B cell (primary cell): Measurements from ENCODE around the gene SPSB3. TPM values are rescaled to one million over a fixed set of nuclear protein-coding genes. Genes with fewer than 3 reads are reported as not detected.
A peak's percentile ranks its signal among the peaks of the same experiment; 100 is the strongest.

Experiments used
- ATAC-seq: fragments of 200-7000 bp; cut with Tn5 transposase; one replicate; pipeline ENCODE4 v1.10.0; 2021; ENCODE audit warnings: low read depth, mild to moderate bottlenecking, moderate number of reproducible peaks, moderate library complexity
- CTCF ChIA-PET: fragments of 350-600 bp; sonication (Branson Sonifier 250); formaldehyde crosslinking; loops from one replicate; lab custom pipeline; 2021; ENCODE audit warnings: antibody characterized with exemption, inconsistent platforms; lab: Charles Lee
- POLR2A ChIA-PET: fragments of 350-600 bp; sonication (Branson Sonifier 250); formaldehyde crosslinking; loops from one replicate; lab custom pipeline; 2021; ENCODE audit warnings: antibody characterized with exemption; lab: Charles Lee
- DNase-seq: peaks from one replicate; pipeline ENCODE4 v3.0.0; 2013
- H2AFZ ChIP-seq: 2 replicates; pipeline ENCODE4 v1.6.1; 2012; ENCODE audit warnings: mild to moderate bottlenecking, low read depth, low read length; ENCODE audit not compliant: insufficient read depth, poor library complexity, severe bottlenecking
- H3K27ac ChIP-seq, 2 donors: 1 replicate in 1 of 2; 2 replicates in 1 of 2; pipeline ENCODE4 v1.5.1; 2012 to 2013; ENCODE audit warnings: low read length in 2 of 2, mild to moderate bottlenecking in 2 of 2, moderate library complexity in 1 of 2
- H3K27me3 ChIP-seq, 4 experiments: fragments of 200-600 bp in 1 of 4; sonication (generic) in 1 of 4; replicated peaks in 1 of 4; 1 replicate in 2 of 4; 2 replicates in 2 of 4; pipeline versions ENCODE4 v1.6.1 to v1.7.0; 2013 to 2016; ENCODE audit warnings: low read length in 3 of 4, mild to moderate bottlenecking in 2 of 4, mixed read lengths in 1 of 4, moderate library complexity in 1 of 4; ENCODE audit not compliant: insufficient read depth in 4 of 4, control insufficient read depth in 3 of 4; ENCODE audit errors: control extremely low read depth in 1 of 4
- H3K36me3 ChIP-seq, 2 experiments: replicated peaks in 1 of 2; 1 replicate in 1 of 2; 2 replicates in 1 of 2; pipeline versions ENCODE4 v1.6.1 to v1.7.1; 2013; ENCODE audit warnings: low read length in 1 of 2; ENCODE audit not compliant: insufficient read depth in 2 of 2, control insufficient read depth in 1 of 2; ENCODE audit errors: control extremely low read depth in 1 of 2, extremely low read depth in 1 of 2
- H3K4me1 ChIP-seq, 2 donors: fragments of 200-600 bp in 1 of 2; sonication (generic) in 1 of 2; 1 replicate in 1 of 2; 2 replicates in 1 of 2; pipeline versions ENCODE4 v1.5.1 to v1.6.1; 2013 to 2017; ENCODE audit warnings: low read length in 2 of 2; ENCODE audit not compliant: control insufficient read depth in 2 of 2, insufficient read depth in 2 of 2
- H3K4me2 ChIP-seq: replicated peaks from 2 replicates; pipeline ENCODE3; 2012; ENCODE audit warnings: mild to moderate bottlenecking, low read depth, low read length; ENCODE audit not compliant: poor library complexity, severe bottlenecking
- H3K4me3 ChIP-seq, 5 experiments: fragments of 200-600 bp in 1 of 5; sonication (generic) in 1 of 5; 1 replicate in 3 of 5; 2 replicates in 2 of 5; pipeline versions ENCODE4 v1.5.1 to v1.7.0; 2011 to 2016; ENCODE audit warnings: low read length in 4 of 5, mild to moderate bottlenecking in 4 of 5, low read depth in 2 of 5, control low read depth in 1 of 5, moderate library complexity in 1 of 5; ENCODE audit not compliant: insufficient read depth in 1 of 5; ENCODE audit errors: control extremely low read depth in 1 of 5, extremely low read depth in 1 of 5
- H3K79me2 ChIP-seq: fragments of 200-600 bp; sonication (generic); one replicate; pipeline ENCODE4 v1.6.0; 2016; ENCODE audit warnings: low read length; ENCODE audit not compliant: control insufficient read depth, insufficient read depth
- H3K9ac ChIP-seq: fragments of 200-600 bp; sonication (generic); 2 replicates; pipeline ENCODE4 v1.6.1; 2017; ENCODE audit warnings: mild to moderate bottlenecking, low read length, moderate library complexity
- H3K9me3 ChIP-seq, 3 donors: one replicate each; pipeline versions ENCODE4 v1.6.1 to v1.7.1; 2013; ENCODE audit warnings: low read length in 2 of 3; ENCODE audit not compliant: control insufficient read depth in 2 of 3, insufficient read depth in 1 of 3; ENCODE audit errors: control extremely low read depth in 1 of 3
- H4K20me1 ChIP-seq: 2 replicates; pipeline ENCODE4 v1.6.0; 2012; ENCODE audit warnings: mild to moderate bottlenecking, low read length; ENCODE audit not compliant: insufficient read depth, control insufficient read depth, poor library complexity, severe bottlenecking
- H3K27ac Mint-ChIP-seq: one replicate; pipeline ENCODE4 v1.8.0; 2021; ENCODE audit warnings: mixed read lengths
- H3K27me3 Mint-ChIP-seq: one replicate; pipeline ENCODE4 v1.8.0; 2021; ENCODE audit warnings: mixed read lengths
- H3K4me1 Mint-ChIP-seq: one replicate; pipeline ENCODE4 v1.8.0; 2021; ENCODE audit warnings: mixed read lengths
- H3K4me3 Mint-ChIP-seq: one replicate; pipeline ENCODE4 v1.8.0; 2021; ENCODE audit warnings: mixed read lengths
- H3K9me3 Mint-ChIP-seq: one replicate; pipeline ENCODE4 v1.8.0; 2022; ENCODE audit warnings: mixed read lengths; ENCODE audit not compliant: insufficient read depth
- CTCF ChIP-seq: fragments of 200-600 bp; IDR thresholded peaks from one replicate; pipeline ENCODE4 v1.8.0; 2022; ENCODE audit warnings: antibody characterized with exemption, mild to moderate bottlenecking
- EZH2 ChIP-seq: IDR thresholded peaks from 2 replicates; pipeline ENCODE4 v1.6.1; 2012; ENCODE audit warnings: borderline replicate concordance, low read depth, mild to moderate bottlenecking, moderate library complexity, low read length; ENCODE audit not compliant: insufficient read depth, poor library complexity, severe bottlenecking
- WGBS: methylation state at CpG from one replicate; pipeline ENCODE4 v1.1.5; 2013; ENCODE audit warnings: missing lambda C conversion rate; ENCODE audit not compliant: insufficient coverage; 5-methylcytosine and 5-hydroxymethylcytosine counted together
- intact Hi-C: fragments of 100-400 bp; cut with micrococcal nuclease; formaldehyde crosslinking; loops from one replicate; pipeline ENCODE4 v1.10.0; 2022
- polyA plus RNA-seq: library from polyadenylated mRNA; depleted of rRNA; stranded (reverse); fragments of >200 nt; gene quantifications from 2 replicates; pipeline ENCODE4 v1.2.3, GENCODE V29; 2012
- total RNA-seq, 2 donors: library from RNA; stranded (reverse); fragments of 120-200 nt in 1 of 2; gene quantifications; 1 replicate in 1 of 2; 2 replicates in 1 of 2; pipeline versions ENCODE4 v1.2.3 to v1.2.4, GENCODE V29; 2013 to 2022

Gene SPSB3
- total and polyA plus RNA-seq, 2 donors (not counting 1 experiment from before 2014, with no cell fraction given) = 91.2 to 264 TPM

DNA sequence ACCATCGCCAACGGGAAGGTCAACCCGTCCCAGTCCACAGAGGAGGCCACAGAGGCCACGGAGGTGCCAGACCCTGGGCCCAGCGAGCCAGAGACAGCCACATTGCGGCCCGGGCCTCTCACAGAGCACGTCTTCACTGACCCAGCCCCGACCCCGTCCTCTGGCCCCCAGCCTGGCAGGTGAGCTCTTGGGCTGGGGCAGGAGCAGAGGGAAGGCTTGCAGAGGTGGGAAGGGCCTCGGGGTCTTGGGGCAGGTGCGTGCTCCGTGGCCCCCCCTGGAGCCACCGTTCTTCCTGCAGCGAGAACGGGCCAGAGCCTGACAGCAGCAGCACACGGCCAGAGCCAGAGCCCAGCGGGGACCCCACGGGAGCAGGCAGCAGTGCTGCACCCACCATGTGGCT lies 16.1 kb downstream of the SPSB3 start:
- H3K9me3 Mint-ChIP-seq = no peaks in the 10 kb centered on the region
- POLR2A ChIA-PET = no interaction called here
- peaks cover 0 to 66% of the 10 kb centered on the region in 2 experiments for H3K36me3 ChIP-seq
- no peak for DNase-seq
- H3K9ac ChIP-seq = no peak overlapping the region
- H3K4me2 ChIP-seq = no peak overlapping the region
- TF ChIP-seq CTCF = no peak
- TF ChIP-seq EZH2 = no peak
- no peaks in the 10 kb centered on the region for H3K27me3 ChIP-seq
- no peak overlapping the region for H3K4me3 ChIP-seq
- peak overlapping the region; percentile 10 for H3K27ac Mint-ChIP-seq
- H3K27me3 Mint-ChIP-seq = no peaks in the 10 kb centered on the region
- 95% methylated on average over 19 of the region's 19 CpGs for WGBS
- H2AFZ ChIP-seq = no peak overlapping the region
- no peak for ATAC-seq
- intact Hi-C loops = no loop called here
- peaks cover 5 to 9% of the 10 kb centered on the region in 2 donors for H3K4me1 ChIP-seq
- no peaks in the 10 kb centered on the region for H3K79me2 ChIP-seq
- peaks cover 0 to 4% (median 0%) of the 10 kb centered on the region in 3 donors for H3K9me3 ChIP-seq
- CTCF ChIA-PET = no interaction called here
- peaks cover 5% of the 10 kb centered on the region for H3K4me1 Mint-ChIP-seq
- no peak overlapping the region for H3K4me3 Mint-ChIP-seq
- no peak overlapping the region for H3K27ac ChIP-seq
- H4K20me1 ChIP-seq = peaks cover 18% of the 10 kb centered on the region

- Mint-ChIP-seq H3K9me3 (no peaks in the 10 kb centered on the region), H3K27ac (peak overlapping the region; percentile 10), H3K4me3 (no peak overlapping the region), H3K4me1 (peaks cover 5% of the 10 kb centered on the region), H3K27me3 (no peaks in the 10 kb centered on the region)
- Histone ChIP-seq H3K36me3 (peaks cover 0 to 70% of the 10 kb centered on the region in 2 experiments), H3K9ac (no peak overlapping the region), H3K4me1 (peaks cover 5 to 9% of the 10 kb centered on the region in 2 donors), H3K27me3 (no peaks in the 10 kb centered on the region), H3K27ac (no peak overlapping the region), H2AFZ (no peak overlapping the region), H3K4me2 (no peak overlapping the region), H3K4me3 (no peak overlapping the region), H3K9me3 (peaks cover 0 to 4% (median 0%) of the 10 kb centered on the region in 3 donors), H4K20me1 (peaks cover 18% of the 10 kb centered on the region), H3K79me2 (no peaks in the 10 kb centered on the region)
- 94% methylated on average over 22 of the region's 22 CpGs for whole genome bisulfite sequencing
- intact Hi-C loops = no loop called here
- ATAC-seq (no peak), DNase-seq (no peak)
- ChIA-PET POLR2A (no interaction called here), CTCF (no interaction called here)
- TF ChIP-seq EZH2 (no peak), CTCF (no peak)
These were observed 16.5 kb downstream of the SPSB3 start for GRCh38 chr16:1765826-1766225.
